Ecto neural progenitor cell (in vitro differentiated cells): ENCODE data around the gene PXN.

Experiments
- DNase-seq: peaks from one replicate; pipeline ENCODE4 v3.0.0-alpha.2; 2018; ENCODE audit warnings: low spot score

PXN gene

DNA sequence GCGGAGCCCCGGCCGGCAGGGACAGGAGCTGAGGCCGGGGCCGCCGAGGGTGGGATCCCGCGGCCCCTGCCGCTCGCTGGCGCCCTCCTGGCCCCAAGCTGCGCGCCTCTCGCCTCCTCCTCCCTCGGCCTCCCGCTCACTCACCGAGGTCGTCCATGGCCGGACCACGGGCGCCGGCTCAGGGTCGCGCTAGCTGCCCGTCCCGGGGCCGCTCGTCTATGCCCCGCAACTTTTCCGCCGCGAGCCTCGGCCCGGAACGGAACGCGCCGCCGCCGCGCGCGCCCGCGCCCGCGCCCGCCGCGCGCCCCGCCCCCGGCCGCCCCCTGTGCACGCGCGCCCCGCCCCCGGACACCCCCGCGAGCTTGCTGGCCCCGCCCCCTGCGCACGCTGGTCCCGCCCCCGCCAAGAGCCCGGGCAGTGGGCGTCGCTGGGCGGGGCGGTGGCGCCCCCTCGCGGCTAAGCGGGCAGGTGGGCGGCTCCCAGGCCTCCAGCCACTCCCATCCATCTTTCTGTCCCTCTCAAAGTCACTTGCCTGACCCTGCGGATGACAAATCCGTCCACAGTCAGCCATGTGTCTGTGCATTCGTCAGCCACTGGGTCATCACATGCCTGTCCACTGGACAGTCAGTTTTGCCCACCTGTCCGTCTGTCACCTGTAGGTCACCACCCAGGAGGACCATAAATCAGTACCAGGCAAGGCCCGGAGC lies at the start of gene PXN:
Gene PXN (minus strand): TSS at position 258 of the 707 bp plus-strand sequence. CDS start 101 bp downstream, at position 157.
- DNase-seq, result peak; percentile 96

DNA sequence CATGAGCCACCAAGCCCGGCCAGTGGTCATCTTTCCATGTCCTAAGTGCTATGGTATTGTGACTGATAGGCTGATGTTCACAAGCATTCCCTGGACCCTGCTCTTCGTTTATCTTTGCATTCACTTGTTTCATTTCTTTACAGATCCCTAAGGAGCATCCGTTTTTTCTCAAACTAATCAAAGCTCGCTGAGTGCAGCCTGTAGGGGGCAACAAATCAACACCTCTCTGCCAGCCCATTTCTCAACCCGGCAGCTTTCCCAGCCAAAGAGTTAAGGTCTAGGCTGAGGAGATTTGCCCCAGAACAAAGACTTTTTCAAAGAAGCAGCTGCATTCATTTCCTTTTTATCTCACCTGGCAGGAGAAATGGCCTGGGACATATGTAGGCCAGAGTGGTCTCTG lies 48.7 kb upstream of the PXN start:
- DNase-seq, result no peak

DNA sequence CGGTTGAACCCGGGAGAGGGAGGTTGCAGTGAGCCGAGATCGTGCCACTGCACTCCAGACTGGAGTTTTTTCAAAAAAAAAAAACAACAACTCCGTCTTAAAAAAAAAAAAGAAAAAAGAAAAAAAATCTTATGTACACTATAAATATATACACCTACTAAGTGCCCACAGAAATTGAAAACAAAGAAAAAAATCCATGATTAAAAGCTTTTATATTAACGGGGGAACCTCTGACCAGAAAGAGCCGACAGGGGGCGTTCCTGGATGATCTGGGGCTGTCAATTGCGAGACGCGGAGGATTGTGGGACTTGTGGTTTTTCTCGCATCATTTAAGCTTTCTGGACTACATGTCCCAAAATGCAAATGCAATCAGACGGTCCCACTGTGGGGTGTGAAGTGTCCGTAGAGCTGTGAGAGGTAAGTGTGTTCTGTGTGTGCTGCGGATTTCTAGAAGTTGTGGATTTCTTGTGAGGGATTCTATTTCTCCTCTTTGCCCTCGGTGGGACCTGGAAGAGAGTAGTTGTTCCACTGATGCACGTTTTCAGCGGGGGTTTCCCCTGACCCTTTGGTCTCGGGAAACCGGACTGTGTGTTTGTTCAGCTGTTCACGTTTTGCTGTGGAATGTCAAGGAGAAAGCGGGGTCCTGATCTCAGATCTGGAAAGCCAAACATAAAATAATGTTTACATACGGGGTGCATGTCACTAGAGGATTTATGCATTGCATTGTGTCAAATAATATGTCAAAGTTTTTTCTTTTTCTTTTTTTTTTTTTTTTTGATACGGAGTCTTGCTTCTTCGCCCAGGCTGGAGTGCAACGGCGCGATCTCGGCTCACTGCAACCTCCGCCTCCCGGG lies 36.7 kb upstream of the PXN start, which contains the start of gene SIRT4:
Gene SIRT4 (plus strand): TSS at position 360 of the 854 bp plus-strand sequence. CDS start 1,241 bp downstream, outside the sequence.
- peak; percentile 94 for DNase-seq

DNA sequence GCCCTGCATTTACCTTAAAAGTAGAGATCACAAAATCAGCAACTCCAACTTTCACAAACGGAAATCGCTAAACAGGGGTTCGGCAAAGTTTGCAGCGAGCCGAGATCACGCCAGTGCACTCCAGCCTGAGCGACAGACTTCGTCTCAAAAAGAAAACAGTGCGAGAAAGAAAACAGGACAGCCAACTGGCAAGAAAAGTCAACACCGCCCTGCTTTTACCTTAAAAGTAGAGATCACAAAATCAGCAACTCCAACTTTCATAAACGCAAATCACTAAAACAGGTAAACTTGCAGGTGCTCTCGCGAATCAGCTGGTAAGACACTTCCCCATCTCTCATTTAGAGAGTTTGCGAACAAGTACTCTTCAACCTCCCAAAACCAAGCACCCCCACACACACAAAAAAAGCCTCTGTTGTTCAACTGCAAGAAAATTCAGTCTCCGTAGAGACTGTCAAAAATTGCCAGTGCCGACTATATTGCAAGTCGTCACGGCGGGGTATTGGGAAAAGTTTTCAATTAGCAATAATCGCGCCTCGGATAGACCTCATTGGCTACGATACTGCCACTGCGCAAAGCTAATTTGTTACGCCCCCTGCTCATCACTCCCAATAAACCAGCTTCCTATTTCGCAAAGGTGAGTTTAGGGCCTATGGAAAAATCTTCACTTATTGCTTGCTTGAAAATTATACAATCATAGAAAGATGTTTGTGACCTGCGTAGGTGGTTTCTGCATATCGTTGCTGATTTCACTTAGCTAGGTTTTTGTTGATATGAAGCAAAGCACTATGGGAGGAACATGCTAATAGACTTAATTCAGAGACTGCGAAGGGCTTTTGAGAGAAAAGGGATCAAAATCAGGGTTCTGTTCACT lies 27.4 kb upstream of the PXN start, which contains the start of gene RNU4-1:
Gene RNU4-1 (minus strand): TSS at position 577 of the 871 bp plus-strand sequence.
- DNase-seq, result peak; percentile 90

DNA sequence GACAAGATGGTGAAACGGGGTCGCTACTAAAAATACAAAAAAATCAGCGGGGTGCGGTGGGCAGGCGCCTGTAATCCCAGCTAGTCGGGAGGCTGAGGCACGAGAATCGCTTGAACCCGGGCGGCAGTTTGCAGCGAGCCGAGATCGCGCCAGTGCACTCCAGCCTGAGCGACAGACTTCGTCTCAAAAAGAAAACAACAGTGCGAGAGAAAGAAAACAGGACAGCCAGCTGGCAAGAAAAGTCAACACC lies 26.8 kb upstream of the PXN start:
- DNase-seq, result peak; percentile 84

DNA sequence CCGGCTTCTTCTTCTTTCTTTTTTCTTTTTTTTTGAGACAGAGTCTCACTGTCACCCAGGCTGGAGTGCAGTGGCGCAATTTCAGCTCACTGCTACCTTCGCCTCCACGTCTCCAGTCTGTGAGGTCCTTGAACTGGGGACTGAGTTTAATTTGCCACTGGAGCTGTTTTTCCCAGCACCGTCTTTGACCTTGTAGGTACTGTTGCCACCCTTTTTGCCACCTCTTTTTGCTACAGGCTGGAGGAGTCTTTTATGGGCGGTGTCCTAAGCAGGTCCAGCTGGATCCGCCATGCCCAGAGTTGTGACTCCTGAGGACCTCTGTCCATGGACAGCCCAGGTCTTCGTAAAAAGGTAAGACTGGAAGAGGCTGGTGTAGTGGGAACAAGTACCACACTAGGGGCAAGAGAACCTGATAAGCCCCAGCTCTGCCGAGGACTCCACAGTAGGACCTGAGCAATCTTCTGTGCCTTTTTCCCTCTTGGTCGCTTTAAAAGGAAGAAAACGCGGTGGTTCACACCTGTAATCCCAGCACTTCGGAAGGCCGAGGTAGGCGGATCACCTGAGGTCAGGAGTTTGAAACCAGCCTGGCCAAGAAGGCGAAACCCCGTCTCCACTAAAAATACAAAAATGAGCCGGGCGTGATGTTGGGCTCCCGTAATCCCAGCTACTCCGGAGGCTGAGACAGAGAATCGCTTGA lies 25.2 kb upstream of the PXN start:
- peak; percentile 76 for DNase-seq

DNA sequence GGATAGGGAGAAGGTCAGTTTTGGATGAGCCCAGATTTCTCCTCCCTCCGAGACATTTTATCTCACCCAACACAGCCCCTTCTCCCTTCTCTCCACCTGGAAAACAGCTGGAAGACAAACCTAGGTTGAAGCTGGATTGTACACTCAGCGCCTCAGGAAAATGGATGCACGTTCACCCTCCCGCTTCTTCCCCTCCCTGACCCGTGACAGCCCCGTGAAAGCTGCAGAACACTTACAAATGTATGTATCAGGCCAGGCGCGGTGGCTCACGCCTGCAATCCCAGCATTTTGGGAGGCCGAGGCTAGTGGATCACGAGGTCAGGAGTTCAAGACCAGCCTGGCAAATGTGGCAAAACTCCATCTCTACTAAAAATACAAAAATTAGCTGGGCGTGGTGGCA lies 22.0 kb upstream of the PXN start:
- no peak for DNase-seq

DNA sequence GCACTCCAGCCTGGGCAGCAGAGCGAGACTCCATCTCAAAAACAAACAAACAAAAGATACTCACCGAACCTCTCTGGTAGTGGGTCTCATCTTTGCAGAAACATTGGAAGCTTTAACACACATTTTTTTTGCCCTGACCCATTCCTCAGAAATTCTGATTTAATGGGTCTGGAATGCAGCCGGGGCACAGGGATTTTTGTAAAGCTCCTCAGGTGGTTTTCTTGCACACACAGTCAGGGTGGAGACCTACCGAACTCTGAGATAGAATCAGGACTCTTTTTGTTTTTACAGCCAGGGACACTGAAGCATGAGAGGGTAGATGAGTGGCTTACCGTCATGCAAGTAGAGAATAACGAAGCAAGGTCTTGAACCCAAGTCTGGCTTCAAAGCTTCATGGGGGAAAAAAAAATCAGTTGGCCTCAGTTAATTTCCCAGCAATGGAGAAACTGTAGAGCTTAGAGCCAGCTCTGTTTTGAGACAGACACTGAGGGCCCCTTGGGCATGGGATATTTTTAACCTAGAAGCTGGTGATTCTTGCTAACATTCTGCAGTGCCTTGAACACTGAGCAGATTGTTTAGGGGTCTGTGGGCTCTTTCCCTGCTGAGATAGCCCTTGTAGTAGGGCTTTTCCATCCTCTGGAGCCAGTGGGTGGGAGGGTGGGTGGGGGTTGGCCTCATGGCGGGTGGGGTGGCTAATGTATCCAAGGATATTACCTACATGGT lies 21.4 kb upstream of the PXN start:
- no peak for DNase-seq

DNA sequence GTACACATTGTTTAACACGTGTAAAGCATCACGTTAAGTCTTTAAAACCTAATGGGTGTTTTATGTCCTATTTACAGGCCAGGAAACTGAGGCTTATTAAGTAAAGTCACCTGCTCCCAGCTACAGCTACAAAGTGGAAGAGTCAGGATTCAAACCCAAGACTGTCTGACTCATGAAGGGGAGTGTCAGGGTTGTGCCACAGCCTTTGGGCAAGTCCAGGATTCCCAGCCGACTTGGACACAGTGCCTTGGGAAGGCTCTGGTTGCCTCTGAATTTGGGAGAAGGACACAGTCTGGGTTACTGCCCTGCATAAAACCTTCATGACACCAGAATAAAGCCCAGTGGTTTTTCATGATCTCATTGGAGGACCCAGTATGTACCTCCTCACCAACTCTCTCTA lies 18.9 kb upstream of the PXN start:
- DNase-seq, result no peak

DNA sequence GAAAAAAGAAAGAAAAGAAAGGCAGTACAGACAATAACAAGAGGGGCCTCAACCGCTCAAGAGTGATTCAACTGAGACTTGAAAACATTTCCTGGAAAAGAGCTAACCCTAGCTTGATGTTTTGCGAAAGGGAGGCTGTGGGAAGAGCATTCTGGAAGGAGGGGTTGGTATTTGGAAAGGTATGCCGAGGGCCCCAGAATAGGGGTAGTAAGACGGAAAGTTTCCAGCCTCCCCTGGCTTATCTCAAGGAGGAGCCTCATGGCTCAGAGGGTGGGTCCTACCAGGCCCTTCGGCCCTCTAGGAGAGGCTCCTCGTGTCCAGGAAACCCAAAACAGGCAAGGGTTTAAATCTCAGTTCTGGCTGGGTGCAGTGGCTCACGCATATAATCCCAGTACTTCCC lies 17.8 kb upstream of the PXN start:
- DNase-seq, result no peak

DNA sequence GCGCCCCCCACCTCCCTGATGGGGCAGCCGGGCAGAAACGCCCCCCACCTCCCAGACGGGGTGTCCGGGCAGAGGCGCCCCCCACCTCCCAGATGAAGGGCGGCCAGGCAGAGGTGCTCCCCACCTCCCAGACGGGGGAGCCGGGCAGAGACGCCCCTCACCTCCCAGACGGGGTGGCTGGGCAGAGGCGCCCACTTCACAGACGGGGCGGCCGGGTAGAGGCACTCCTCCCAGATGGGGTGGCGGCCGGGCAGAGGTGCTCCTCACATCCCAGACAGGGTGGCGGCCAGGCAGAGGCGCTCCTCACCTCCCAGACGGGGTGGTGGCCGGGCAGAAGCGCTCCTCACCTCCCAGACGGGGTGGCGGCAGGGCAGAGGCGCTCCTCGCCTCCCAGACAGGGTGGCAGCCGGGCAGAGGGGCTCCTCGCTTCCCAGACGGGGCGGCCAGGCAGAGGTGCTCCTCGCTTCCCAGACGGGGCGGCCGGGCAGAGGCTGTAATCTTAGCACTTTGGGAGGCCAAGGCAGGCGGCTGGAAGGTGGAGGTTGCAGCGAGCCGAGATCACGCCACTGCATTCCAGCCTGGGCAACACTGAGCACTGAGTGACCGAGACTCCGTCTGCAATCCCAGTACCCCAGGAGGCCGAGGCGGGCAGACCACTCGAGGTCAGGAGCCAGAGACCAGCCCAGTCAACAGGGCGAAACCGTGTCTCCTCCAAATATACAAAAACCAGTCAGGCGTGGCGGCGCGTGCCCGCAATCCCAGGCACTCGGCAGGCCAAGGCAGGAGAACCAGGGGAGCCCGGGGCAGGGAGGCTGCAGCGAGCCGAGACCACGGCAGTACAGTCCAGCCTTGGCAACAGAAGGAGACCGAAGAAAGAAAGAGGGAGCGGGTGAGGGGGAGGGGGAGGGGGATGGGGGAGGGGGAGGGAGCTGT lies 12.9 kb upstream of the PXN start:
- DNase-seq, result no peak

DNA sequence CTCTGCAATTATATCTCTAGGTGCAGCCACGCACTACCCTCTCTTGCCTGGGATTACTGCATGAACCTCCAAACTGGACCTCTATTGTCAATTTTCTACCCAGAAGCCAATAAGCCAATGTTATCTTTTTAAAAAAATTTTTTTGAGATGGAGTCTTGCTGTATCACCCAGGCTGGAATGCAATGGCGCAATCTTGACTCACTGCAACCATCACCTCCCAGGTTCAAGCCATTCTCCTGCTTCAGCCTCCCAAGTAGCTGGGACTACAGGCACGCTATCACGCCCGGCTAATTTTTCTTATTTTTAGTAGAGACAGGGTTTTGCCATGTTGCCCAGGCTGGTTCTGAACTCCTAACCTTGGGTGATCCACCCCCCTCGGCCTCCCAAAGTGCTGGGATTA lies 11.2 kb upstream of the PXN start:
- DNase-seq, result no peak

DNA sequence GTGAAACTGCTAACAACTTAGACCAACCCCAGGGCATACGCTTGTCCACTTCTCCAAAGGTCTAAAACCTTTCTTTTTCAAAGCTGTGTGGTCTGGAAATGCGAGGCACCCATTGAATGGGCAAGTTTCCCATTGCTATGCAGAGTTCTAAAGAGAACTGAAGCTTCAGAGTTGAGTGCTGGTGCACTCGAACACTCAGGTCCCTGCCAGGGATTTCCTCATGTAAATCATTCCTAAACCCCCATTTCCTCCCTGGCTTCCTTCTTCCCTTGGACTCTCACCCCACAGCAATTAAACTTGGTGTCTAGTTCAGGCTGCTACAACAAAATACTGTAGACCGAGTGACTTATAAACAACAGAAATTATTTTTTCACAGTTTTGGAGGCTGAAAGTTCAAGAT lies 2.2 kb upstream of the PXN start:
- no peak for DNase-seq

DNA sequence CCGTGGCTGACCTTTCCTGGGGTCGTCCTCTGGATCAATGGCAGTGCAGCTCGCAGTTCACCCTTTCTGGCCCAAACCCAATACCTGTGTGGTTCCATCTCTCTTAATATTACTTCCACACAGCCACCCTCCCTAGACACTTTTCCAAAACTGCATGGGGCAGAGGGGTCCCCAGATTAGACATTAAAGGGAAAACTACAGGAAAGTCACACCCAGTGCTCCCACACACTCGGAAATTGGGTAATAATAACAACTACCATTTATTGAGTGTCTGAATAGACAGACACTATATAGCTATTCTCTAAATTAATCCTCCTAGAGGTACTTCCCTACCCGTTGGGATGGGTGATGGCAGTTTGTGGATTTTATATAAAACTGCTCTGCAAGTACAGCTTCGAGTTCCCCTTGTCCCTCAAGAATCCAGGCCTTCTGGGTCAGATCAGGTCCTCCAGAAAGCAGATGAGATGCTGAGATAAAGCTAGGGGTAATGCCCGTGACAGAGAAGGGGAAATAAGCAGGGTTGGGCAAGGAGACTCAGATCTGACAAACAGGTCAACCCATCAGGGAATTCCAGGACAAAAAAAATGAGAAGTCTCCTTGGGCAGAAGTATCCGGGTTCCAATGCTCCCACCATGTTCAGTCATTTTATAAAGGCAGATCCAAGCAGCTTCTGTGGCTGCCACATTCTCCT lies 795 bp upstream of the PXN start:
- DNase-seq, result no peak

DNA sequence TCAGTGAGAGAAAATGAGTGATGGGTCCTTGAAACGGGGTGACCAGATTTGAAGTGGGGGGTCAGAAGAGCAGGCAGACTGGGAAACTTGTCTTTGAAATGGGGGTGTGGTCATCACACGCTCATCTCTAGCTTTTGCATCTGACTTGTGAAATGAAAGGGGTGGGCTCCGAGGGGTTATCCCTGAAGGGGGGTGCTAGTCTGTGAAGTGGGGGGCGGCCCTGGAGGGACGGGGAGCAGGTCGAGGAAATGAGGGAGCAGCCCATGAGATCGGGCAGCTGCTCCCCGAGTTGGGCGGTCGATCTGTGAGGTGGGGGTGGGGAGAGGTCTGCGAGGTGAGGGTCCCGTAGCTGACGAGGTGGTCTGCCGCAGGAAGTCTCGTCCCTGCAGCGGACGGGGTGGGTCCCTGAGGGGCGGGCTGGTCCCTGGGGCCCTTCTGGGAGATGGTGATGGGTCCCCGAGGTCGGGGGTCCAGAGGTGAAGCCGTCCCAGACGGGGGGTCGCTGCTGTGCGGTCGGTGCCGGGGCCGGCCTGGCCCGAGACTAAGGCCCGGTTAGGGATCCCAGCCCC lies 542 bp downstream of the PXN start:
- DNase-seq, result no peak

DNA sequence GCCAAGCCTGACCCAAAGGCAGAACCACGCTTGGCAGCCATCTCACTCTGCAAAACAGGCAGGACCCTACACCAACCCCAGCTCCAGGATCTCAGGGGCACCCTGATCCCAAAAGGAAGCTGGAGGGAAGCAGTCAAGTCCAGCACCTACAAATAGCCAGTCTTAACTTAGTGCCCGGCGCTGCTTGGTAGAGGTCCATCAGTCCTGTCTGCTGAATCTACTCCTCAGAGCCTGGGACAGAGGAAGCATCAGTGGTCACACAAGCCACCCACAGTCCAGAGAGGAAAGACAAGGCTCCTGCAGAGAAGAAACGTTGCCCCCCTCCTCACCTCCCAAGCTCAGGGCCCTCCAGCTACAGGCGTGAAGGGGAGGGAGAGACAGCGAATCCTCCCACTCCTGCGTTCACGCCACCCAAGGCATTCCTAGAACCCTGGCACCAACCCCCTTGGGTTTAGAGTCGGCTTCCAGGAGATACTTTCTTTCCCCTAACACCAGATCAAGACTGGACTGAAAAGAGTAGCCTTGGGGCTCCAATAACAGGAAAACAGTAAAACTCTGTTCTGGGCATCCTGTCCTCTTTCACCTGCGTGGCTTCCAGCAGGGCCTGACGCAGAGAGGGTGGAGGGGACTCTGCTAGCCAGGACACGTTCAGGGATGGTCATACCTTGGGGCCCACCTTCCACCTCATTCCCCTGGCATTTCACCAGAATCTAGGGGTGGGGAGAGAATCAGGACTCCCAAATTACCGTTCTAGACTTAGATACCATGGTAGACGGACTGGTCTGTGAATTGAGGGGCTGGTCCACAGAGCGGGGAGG lies 1.2 kb downstream of the PXN start:
- DNase-seq, result no peak

DNA sequence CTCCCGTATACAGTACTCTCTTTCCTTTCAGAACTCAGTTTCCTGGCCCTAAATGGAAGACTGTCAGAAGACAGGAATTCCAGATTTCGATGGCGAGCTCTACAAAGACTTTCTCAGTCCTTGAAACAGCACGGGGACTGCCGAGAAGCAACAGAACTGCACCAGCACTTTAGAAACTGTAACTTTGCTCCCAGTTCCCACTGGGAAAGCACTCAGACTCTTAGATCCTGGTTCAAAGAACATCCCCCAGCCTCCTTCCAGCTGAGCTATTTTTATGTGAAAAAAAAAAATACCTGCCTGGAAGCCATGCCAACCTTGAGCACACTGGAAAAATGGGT lies 1.8 kb downstream of the PXN start:
- DNase-seq, result no peak
